ENCODE results near the gene DDX51.

GRCh38 chr12:132094269-132094891 is 49.7 kb downstream of the DDX51 start:
- TF ChIP-seq REST (IDR thresholded peaks at IDR 0.05) = no peak
- no peak for TF ChIP-seq CTCF (IDR thresholded peaks at IDR 0.05; ENCODE audit: low read depth, low read length, missing input control)
- TF ChIP-seq ATF3 (IDR thresholded peaks at IDR 0.05) = no peak
- TF ChIP-seq JUND (IDR thresholded peaks at IDR 0.05) = no peak
- no peak for TF ChIP-seq GABPA (IDR thresholded peaks at IDR 0.05 in 1 of 2, conservative IDR thresholded peaks at IDR 0.05 in 1 of 2)
- TF ChIP-seq HNF4G (IDR thresholded peaks at IDR 0.05) = no peak
- no peak for TF ChIP-seq YY1 (IDR thresholded peaks at IDR 0.05)
- TF ChIP-seq SP1 (IDR thresholded peaks at IDR 0.05) = no peak
- no peak for TF ChIP-seq FOXA1 (IDR thresholded peaks at IDR 0.05)

Measured in liver (tissue), 3 donors.